Middle frontal gyrus (tissue), 1 donor: Measurements from ENCODE around the gene SAMD11.

Experiments
- DNase-seq: peaks from one replicate; pipeline ENCODE4 v3.0.0-alpha.2; 2015; ENCODE audit warnings: low spot score; ENCODE audit errors: extremely low spot score

SAMD11 gene

DNA sequence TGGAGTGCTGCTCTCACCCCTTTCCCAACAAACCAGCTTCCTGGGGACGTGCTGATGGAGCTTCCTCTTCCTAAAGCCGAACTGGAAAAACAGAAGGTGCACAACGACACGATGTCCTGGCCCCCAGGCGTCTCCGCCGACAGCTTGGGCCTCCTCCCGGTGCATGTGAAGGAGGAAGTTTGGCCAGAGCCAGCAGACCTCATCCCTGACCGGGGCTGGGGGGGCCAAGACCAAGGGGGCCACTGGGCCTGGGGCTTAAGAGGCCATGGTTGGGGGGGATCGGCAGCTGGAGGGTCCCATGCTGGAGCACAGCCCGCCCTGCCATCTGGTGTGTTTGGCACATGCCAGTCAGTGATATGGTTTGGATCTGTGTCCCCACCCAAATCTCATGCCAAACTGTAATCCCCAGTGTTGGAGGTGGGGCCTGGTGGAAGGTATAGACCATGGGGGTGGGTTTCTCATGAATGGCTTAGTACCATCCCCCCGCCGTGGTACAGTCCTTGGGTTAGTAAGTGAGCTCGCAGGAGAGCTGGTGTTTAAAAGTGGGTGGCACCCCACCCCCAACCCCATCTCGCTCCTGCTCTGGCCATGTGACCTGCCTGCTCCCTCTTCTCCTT lies 69.8 kb downstream of the SAMD11 start:
- no peak for DNase-seq
